Measurements from ENCODE around the gene LHB. TPM values are rescaled to one million over a fixed set of nuclear protein-coding genes. Genes with fewer than 3 reads are reported as not detected.
"Not testable (repeated sequence)": the region's sequence is repeated elsewhere in the genome, so short reads cannot be mapped to it uniquely, and the experiment has no call there.

LHB gene
- polyA plus RNA-seq, 1 donor (not counting 4 experiments of a cell fraction or from before 2014, with no cell fraction given), result not detected

GRCh38 chr19:49038557-49039276, 21.8 kb upstream of the LHB start:
- H2AFZ ChIP-seq (ENCODE audit: control insufficient read depth, low read length); H3K9me1 ChIP-seq (ENCODE audit: control insufficient read depth, extremely low read depth, insufficient read depth, low read length); FAIRE-seq; DNase-seq (ENCODE audit: low read depth, low spot score); H3K36me3 ChIP-seq (ENCODE audit: control insufficient read depth in 2 of 2, extremely low read depth in 1 of 2, insufficient read depth in 2 of 2, low read length in 2 of 2); H3K4me2 ChIP-seq (ENCODE audit: control insufficient read depth, extremely low read depth, insufficient read depth, low read depth, low read length); H3K9me3 ChIP-seq (ENCODE audit: control insufficient read depth, low read depth, low read length); dilution Hi-C loops (cut with MboI; ENCODE audit: extremely low pct_ligation_motif_present, low sequenced_read_pairs); H3K4me1 ChIP-seq (ENCODE audit: control insufficient read depth, extremely low read depth, insufficient read depth, low read length); H3K9ac ChIP-seq (ENCODE audit: control insufficient read depth, extremely low read depth, insufficient read depth, low read length); H3K4me3 ChIP-seq (ENCODE audit: control insufficient read depth in 2 of 3, extremely low read depth in 1 of 3, insufficient read depth in 2 of 3, low read depth in 1 of 3, low read length in 3 of 3); H3K27me3 ChIP-seq (ENCODE audit: control insufficient read depth, extremely low read depth, insufficient read depth, low read length); H3K27ac ChIP-seq (ENCODE audit: control insufficient read depth, insufficient read depth, low read length); H3K79me2 ChIP-seq (ENCODE audit: control insufficient read depth, insufficient read depth, low read length); H4K20me1 ChIP-seq (ENCODE audit: control insufficient read depth, extremely low read depth, insufficient read depth, low read length): not testable (repeated sequence)

GRCh38 chr19:49038111-49038510, 21.2 kb upstream of the LHB start:
- H3K4me2 ChIP-seq (ENCODE audit: control insufficient read depth, extremely low read depth, insufficient read depth, low read depth, low read length); FAIRE-seq; dilution Hi-C loops (cut with MboI; ENCODE audit: extremely low pct_ligation_motif_present, low sequenced_read_pairs); H3K27ac ChIP-seq (ENCODE audit: control insufficient read depth, insufficient read depth, low read length); H3K9ac ChIP-seq (ENCODE audit: control insufficient read depth, extremely low read depth, insufficient read depth, low read length); H3K4me1 ChIP-seq (ENCODE audit: control insufficient read depth, extremely low read depth, insufficient read depth, low read length); H4K20me1 ChIP-seq (ENCODE audit: control insufficient read depth, extremely low read depth, insufficient read depth, low read length); DNase-seq (ENCODE audit: low read depth, low spot score); H2AFZ ChIP-seq (ENCODE audit: control insufficient read depth, low read length); H3K27me3 ChIP-seq (ENCODE audit: control insufficient read depth, extremely low read depth, insufficient read depth, low read length); H3K36me3 ChIP-seq (ENCODE audit: control insufficient read depth in 2 of 2, extremely low read depth in 1 of 2, insufficient read depth in 2 of 2, low read length in 2 of 2); H3K79me2 ChIP-seq (ENCODE audit: control insufficient read depth, insufficient read depth, low read length); H3K9me3 ChIP-seq (ENCODE audit: control insufficient read depth, low read depth, low read length); H3K9me1 ChIP-seq (ENCODE audit: control insufficient read depth, extremely low read depth, insufficient read depth, low read length); H3K4me3 ChIP-seq (ENCODE audit: control insufficient read depth in 2 of 3, extremely low read depth in 1 of 3, insufficient read depth in 2 of 3, low read depth in 1 of 3, low read length in 3 of 3): not testable (repeated sequence)

- H3K9ac ChIP-seq (ENCODE audit: control insufficient read depth, extremely low read depth, insufficient read depth, low read length); dilution Hi-C loops (cut with MboI; ENCODE audit: extremely low pct_ligation_motif_present, low sequenced_read_pairs): not testable (repeated sequence)
- peak in 2 of 3 experiments; percentile 44 to 51 for TF ChIP-seq CTCF (optimal IDR thresholded peaks at IDR 0.05 in 1 of 3, IDR thresholded peaks at IDR 0.05 in 1 of 3, conservative IDR thresholded peaks at IDR 0.05 in 1 of 3; ENCODE audit: extremely low read depth in 1 of 3, insufficient read depth in 2 of 3, low read length in 3 of 3)
These were observed 19.9 kb upstream of the LHB start, which contains the start of gene CGB1 for GRCh38 chr19:49036815-49037214. Gene CGB1 (minus strand): TSS chr19:49036895. CDS start chr19:49036711, 184 bp downstream.

More at GRCh38 chr19:49036815-49037214, 19.9 kb upstream of the LHB start, which contains the start of gene CGB1:
- not testable (repeated sequence) for FAIRE-seq; H3K4me2 ChIP-seq (ENCODE audit: control insufficient read depth, extremely low read depth, insufficient read depth, low read depth, low read length); H3K27me3 ChIP-seq (ENCODE audit: control insufficient read depth, extremely low read depth, insufficient read depth, low read length); H2AFZ ChIP-seq (ENCODE audit: control insufficient read depth, low read length); H3K36me3 ChIP-seq (ENCODE audit: control insufficient read depth in 2 of 2, extremely low read depth in 1 of 2, insufficient read depth in 2 of 2, low read length in 2 of 2); H3K4me3 ChIP-seq (ENCODE audit: control insufficient read depth in 2 of 3, extremely low read depth in 1 of 3, insufficient read depth in 2 of 3, low read depth in 1 of 3, low read length in 3 of 3); H3K27ac ChIP-seq (ENCODE audit: control insufficient read depth, insufficient read depth, low read length); DNase-seq (ENCODE audit: low read depth, low spot score); H4K20me1 ChIP-seq (ENCODE audit: control insufficient read depth, extremely low read depth, insufficient read depth, low read length); H3K79me2 ChIP-seq (ENCODE audit: control insufficient read depth, insufficient read depth, low read length); H3K9me1 ChIP-seq (ENCODE audit: control insufficient read depth, extremely low read depth, insufficient read depth, low read length); H3K9me3 ChIP-seq (ENCODE audit: control insufficient read depth, low read depth, low read length); H3K4me1 ChIP-seq (ENCODE audit: control insufficient read depth, extremely low read depth, insufficient read depth, low read length)

All from keratinocyte (primary cell).